Measurements from ENCODE around the gene TRIM49D2.
"Not testable (repeated sequence)": the region's sequence is repeated elsewhere in the genome, so short reads cannot be mapped to it uniquely, and the experiment has no call there.

The TRIM49D2 gene

GRCh38 chr11:89923764-89924163, at the start of gene TRIM49D2:
Gene TRIM49D2, plus strand, starts transcription at chr11:89924064. Its CDS starts 2,698 bp downstream, at chr11:89926762.
- not testable (repeated sequence) for DNase-seq (ENCODE audit: low read depth, low spot score)

GRCh38 chr11:89877511-89877910, 46.4 kb upstream of the TRIM49D2 start:
- DNase-seq (ENCODE audit: low read depth, low spot score) = not testable (repeated sequence)

GRCh38 chr11:89893245-89893644, 30.6 kb upstream of the TRIM49D2 start:
- DNase-seq (ENCODE audit: low read depth, low spot score) = not testable (repeated sequence)

- not testable (repeated sequence) for DNase-seq (ENCODE audit: low read depth, low spot score)
Measured at GRCh38 chr11:89900809-89901208, 23.1 kb upstream of the TRIM49D2 start.

- DNase-seq (ENCODE audit: low read depth, low spot score) = no peak
Measured at GRCh38 chr11:89922195-89922660, 1.6 kb upstream of the TRIM49D2 start, which contains the start of gene TRIM49D1. Gene TRIM49D1, minus strand, starts transcription at chr11:89922245. Its CDS starts 4,535 bp downstream, at chr11:89917710.

- DNase-seq (ENCODE audit: low read depth, low spot score) = not testable (repeated sequence)
Measured at GRCh38 chr11:89960833-89961232, 37.0 kb downstream of the TRIM49D2 start.

- not testable (repeated sequence) for DNase-seq (ENCODE audit: low read depth, low spot score)
Measured at GRCh38 chr11:89965737-89966136, 41.9 kb downstream of the TRIM49D2 start, which contains the start of gene TRIM64. Gene TRIM64, plus strand, starts transcription at chr11:89966037. Its CDS starts 2,467 bp downstream, at chr11:89968504.
